Dedifferentiated amniotic fluid mesenchymal stem cell (primary cell): Measurements from ENCODE around the gene TBC1D17.

Experiments used
- DNase-seq: peaks from one replicate; pipeline ENCODE4 v3.0.0-alpha.2; 2016; ENCODE audit errors: extremely low spot score

TBC1D17 gene

DNA sequence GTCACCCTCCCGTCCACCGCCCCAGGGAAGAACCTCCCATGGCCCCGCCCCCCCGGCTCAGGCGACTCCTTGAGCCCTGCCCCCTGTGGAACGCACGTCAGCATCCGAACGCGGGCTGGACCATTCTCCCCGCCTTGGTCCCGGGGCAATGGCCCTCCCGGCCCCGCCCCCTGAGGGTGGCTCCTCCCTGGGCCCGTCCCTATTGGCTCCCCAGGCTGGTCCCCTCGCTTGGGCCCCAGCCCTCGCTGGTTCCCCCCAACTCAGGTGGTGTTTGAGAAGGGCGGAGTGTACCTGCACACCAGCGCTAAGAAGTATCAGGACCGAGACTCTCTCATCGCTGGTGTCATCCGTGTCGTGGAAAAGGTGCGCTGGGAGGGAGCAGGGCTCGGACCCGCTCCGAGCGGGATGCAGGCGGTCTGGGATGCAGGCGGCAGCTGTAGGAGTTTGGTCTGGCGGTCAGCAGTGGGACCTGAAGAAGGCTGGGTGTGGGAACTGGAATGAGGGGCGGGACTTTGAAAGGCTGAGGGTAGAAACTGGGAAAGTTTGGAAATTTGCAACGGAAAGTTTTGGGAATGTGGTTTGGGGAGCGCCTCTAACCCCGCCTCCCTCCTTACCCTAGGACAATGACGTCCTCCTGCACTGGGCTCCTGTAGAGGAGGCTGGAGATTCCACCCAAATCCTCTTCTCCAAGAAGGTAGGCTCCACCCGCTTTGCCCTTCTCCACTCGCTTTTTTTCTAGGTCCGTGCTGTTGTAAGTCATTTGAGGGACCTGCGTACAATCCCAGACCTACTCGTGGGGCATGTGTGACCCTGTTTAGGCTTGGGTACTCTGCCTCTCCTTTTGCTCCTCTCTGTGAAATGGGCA is 609 bp downstream of the TBC1D17 start:
- peak; percentile 97 for DNase-seq

DNA sequence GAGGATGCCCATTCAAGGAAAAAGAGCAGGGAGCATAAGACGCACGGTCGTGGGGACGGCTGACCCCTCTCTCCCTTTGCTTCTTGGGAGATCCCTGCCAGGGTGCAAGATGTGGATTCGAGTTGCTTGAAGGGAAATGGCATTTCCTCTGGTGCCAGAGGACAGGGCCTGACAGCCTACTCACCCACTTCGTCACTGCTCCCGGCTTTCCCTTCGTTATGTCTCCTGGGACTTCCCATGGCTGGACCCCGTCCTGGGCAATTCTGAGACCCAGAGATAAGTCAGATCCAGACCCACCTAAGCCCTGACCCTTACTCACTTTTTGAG is 1.2 kb downstream of the TBC1D17 start:
- no peak for DNase-seq

DNA sequence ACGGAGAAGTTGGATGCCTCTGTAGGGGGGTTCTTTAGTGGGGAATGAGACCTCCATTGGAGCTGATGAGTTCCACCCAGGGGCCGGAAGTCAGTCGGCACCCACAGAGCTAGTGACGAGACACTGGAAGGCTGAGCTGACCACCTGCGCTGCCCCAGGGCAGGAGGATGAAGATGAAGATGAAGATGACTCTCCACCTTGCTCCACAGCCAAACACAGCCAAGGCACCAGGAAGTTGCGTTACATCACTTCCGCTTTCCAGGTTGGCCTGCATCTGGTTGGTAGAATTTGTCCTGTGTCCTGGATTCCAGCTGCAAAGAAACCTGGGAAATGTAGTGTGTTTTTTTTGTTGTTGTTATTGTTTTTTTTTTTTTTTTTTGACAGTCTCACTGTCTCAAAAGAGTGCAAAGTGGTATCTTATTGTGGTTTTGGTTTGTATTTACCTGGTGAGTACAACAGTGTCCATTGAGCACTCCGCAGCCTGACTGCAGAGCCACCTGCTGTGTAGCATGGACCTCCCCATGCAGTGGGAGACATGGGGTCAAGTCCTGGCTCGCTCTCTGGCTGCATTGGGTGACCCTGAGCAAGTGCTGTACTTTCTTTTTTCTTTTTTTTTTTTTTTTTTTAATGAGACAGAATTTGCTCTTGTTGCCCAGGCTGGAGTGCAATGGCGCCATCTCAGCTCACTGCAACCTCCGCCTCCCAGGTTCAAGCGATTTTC is 1.9 kb downstream of the TBC1D17 start:
- DNase-seq, result no peak

DNA sequence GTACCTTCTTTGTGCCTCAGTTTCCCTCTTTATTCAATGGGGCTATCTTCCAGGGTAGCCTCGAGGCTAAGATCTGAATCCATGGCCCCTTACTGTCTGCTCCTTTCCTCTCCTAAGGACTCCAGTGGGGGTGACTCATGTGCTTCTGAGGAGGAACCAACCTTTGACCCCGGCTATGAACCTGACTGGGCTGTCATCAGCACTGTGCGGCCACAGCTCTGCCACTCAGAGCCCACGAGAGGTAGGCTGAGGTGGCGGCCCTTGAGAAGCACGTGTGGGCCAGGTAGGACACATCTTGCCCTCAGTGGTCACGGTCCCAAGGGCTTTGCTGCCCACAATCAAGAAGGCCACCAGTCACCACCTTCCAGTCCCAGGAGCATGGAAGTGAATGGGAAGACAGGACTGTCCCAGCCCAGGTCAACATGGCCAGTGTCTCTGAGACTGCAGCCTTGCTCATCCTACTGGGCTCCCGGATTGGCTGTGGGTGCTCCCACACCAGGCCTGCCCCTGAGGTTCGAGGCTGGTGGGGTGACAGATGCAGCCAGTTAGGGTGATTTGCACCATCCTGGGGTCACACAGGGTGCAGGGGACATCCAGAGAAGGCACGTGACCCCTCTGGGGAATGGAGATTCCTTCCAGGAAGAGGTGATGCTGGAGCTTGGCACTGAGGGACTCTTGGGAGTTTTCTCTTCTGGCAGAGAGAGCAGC is 2.8 kb downstream of the TBC1D17 start:
- no peak for DNase-seq

DNA sequence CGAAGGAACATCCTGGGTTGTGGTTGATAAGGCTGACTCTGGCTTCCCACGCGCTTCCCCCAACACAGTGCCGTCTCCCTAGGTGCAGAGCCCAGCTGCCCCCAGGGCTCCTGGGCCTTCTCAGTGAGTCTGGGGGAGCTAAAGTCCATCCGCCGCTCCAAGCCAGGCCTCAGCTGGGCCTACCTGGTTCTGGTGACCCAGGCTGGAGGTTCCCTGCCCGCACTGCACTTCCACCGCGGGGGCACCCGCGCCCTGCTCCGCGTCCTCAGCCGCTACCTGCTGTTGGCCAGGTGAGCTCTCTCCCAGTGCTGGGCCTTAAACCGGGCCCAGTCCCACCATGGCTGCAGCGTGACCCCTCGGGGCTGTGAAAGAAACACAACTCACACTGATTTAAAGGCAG is 3.7 kb downstream of the TBC1D17 start:
- DNase-seq, result no peak

DNA sequence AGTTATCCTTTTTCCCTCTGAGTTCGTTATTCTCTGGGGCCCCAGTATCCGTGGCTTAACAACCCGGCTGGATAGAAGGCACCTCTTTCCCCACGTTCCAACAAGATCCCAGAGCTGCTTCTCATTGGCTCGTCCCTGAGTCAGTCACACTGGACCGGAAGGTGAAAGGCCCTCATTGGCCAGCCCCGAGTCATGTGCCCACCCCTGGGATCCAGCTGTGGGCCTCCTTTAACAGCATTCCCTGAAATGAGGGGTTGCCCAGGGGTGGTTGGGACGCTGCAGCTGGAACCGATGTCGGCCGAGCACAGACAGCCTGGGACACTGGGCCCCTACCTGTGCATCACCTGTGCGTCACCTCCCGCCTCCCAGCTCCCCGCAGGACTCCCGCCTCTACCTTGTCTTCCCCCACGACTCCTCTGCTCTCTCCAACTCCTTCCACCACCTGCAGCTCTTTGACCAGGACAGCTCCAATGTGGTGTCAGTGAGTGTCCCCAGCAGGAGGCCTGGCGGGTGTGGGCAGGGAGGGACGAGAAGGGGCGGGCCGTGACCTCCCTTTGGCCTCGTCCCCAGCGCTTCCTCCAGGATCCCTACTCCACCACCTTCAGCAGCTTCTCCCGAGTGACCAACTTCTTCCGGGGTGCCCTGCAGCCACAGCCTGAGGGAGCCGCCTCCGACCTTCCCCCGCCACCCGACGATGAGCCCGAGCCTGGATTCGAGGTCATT is 4.3 kb downstream of the TBC1D17 start:
- no peak for DNase-seq

DNA sequence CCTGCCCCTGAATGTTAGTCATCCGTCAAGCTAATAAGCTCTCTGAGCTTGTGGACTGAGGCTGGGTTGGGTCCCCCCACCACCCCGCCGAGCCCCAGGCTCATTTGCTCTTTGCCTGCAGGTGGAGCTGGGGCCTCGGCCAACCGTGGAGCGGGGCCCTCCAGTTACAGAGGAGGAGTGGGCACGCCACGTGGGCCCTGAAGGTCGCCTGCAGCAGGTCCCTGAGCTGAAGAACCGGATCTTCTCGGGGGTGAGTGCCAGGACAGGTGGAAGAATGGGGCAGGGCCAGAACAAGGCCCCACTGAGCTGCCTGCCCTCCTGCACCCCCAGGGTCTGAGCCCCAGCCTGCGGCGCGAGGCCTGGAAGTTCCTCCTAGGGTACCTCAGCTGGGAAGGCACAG is 5.1 kb downstream of the TBC1D17 start:
- no peak for DNase-seq

DNA sequence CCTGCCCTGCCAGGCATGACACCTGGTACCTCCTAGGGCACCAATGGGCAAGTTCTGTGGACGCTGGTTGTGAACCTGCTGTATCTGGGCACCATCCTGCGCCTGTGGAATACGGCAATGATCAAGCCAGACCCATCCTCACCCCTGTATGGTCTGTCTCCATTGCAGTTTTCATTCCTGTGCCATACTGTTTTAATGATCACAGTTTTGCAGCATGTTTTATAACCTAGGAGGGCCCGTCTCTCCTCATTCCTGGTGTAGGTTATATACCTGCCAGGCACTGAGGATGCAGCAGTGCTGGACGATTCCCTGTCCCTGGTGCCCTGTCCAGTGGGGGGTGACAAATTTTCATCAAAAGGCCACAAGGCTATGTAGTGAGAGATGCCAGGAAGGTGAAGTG is 5.6 kb downstream of the TBC1D17 start:
- no peak for DNase-seq

DNA sequence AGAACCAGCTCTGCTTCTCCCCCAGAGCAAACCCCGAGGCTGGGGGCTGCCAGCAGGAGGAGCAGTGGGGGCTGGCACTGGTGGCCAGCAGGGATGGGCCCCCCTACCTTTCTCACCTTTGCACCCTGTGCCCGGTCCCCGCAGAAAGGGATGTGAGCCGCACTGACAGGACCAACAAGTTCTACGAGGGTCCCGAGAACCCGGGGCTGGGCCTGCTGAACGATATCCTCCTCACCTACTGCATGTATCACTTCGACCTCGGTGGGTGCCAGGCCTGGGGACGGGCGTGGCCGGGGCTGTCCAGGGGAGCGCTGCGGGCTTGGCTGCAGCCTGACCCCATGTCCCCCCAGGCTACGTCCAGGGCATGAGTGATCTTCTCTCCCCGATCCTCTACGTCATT is 6.6 kb downstream of the TBC1D17 start:
- no peak for DNase-seq

DNA sequence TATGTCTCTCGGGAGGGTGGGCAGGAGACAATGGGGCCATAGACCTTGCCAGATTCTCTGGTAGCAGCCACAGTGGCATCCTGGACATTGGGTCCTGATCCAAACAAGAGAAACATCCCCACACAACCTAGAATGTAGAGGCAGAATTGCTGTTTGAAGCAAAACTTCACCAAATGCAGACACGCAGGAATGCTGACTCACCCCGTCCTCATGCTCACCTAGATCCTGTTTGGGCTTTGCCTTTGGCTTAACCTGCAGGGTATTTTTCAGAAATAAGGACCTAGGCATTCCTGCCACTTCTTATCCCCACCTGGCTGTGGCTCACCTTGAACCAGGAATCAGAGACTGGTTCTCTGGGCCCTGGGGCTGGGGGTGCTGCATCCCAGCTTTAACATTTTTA is 7.3 kb downstream of the TBC1D17 start:
- DNase-seq, result no peak

DNA sequence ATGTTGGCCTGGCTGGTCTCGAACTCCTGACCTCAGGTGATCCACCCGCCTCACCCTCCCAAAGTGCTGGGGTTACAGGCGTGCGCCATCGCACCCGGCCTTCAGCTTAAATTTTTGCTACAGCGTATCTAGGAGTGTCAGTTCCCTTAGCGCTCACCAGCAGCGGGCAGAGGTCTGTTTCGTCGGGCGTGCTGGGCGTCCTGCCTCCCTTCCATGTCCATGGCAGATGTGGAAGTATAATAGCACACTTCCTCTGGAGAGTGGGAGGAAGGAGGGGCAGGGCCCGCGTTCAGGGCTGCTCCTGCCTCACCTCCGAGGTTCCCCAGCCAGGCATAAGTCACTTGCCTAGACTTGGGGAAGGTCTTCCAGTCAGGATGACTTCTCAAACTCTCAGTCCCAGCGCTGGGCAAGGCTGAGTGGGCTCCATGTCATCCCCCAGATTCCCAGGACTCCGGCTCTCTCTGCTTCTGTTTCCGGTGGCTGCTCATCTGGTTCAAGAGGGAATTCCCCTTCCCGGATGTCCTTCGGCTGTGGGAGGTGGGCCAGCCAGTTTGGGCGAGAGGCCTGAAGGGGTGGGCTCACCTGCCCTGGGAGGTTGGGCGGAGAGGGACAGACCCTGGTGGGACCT is 9.6 kb downstream of the TBC1D17 start:
- no peak for DNase-seq

DNA sequence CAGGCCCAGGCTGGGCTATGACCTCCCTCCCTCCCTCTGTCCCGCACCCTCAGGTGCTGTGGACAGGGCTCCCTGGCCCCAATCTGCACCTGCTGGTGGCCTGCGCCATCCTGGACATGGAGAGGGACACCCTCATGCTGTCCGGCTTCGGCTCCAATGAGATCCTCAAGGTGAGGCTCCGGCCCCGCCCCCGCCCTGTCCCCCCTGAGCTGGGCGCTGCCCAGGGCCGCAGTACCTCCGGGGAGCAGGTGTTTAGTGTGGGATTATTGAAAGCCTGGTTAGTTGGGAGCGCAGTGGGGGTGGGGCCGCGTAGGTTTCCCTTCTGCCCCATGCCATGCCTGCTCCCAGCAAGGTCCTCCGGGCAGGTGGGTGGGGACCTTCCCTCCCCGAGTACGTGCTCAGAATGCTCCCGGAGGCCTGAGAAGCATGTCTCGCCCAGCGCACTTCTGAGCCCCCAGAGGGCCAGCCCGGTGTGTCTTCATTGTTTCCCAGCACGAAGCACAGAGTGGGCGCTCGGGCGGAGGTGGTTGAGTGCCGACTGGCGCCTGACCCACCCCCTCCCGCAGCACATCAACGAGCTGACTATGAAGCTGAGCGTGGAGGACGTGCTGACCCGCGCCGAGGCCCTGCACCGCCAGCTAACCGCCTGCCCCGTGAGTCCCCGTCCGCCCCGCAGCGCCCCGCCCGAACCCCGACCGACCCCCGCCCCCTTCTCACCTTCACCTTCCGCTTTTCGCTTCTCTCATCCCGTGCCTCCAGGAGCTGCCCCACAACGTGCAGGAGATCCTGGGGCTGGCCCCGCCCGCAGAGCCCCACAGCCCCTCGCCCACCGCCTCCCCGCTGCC is 10.4 kb downstream of the TBC1D17 start:
- no peak for DNase-seq

DNA sequence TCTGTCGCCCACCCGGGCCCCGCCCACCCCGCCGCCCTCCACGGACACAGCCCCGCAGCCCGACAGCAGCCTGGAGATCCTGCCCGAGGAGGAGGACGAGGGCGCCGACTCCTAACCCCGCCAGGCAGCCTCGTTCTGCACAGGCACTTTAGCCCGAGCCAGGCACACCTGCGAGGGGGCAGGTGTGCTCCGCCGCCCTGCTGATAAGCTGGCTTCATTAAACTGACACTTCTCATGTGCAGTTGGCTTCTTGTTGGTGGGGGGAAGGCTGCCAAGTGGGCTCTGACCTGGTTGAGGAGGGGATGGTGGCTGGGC is 11.0 kb downstream of the TBC1D17 start:
- no peak for DNase-seq

DNA sequence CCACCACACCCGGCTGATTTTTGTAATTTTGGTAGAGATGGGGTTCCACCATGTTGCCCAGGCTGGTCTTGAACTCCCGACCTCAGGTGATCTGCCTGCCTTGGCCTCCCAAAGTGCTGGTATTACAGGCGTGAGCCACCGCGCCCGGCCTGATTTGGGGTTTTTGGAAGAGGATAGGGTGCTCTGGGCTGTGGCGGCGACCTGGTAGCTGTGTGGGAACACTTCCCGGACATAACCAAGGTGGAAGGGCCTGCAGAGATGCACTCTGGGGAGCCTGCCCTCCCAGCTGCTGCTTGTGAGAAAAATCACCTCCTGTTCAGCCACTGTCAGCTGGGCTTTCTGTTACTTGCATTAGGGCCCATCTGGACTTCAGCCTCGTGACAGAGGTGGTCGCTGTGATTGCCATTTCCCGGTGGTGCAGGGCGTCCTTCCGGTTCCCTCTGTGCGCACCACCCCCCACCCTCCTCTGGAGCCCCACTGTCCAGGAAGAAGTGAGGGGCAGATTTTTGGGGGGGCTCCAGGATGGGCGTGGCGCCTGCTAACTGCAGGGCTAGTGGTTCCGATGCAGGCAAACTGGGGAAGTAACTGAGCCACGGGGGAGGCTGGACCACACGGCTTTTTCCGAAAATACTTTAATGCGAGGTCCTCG is 11.7 kb downstream of the TBC1D17 start:
- no peak for DNase-seq

DNA sequence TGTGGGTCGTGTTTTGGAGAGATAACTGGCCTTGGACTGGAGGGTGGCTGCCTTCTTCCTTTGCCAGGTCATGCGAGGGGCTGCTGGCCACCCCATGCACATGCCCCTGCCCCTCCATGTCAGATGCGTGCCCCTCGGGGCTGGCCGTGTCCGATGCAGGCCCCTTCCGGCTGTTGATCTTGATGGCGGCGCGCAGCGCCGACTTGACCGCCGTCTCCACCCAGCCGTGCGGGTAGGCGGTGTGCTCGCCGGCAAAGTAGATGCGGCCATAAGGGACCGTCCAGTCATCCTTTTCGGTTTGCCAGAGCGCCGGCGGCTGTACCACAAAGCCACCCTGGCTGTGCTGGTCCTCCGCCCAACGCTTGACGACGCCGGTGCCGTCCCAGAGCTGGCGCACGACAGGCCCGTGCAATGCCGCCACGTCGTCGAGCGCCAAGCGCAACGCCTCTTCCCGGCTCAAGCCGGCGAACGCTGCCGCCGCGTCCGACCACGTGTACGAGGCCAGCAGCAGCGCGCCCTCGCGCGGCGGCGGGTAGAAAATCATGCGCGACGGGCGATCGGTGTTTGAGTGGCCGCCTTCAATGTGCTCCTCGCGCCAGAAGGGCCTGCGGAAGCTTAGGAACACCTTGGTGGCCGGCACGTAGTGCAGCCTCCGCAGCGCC is 12.3 kb downstream of the TBC1D17 start:
- no peak for DNase-seq

DNA sequence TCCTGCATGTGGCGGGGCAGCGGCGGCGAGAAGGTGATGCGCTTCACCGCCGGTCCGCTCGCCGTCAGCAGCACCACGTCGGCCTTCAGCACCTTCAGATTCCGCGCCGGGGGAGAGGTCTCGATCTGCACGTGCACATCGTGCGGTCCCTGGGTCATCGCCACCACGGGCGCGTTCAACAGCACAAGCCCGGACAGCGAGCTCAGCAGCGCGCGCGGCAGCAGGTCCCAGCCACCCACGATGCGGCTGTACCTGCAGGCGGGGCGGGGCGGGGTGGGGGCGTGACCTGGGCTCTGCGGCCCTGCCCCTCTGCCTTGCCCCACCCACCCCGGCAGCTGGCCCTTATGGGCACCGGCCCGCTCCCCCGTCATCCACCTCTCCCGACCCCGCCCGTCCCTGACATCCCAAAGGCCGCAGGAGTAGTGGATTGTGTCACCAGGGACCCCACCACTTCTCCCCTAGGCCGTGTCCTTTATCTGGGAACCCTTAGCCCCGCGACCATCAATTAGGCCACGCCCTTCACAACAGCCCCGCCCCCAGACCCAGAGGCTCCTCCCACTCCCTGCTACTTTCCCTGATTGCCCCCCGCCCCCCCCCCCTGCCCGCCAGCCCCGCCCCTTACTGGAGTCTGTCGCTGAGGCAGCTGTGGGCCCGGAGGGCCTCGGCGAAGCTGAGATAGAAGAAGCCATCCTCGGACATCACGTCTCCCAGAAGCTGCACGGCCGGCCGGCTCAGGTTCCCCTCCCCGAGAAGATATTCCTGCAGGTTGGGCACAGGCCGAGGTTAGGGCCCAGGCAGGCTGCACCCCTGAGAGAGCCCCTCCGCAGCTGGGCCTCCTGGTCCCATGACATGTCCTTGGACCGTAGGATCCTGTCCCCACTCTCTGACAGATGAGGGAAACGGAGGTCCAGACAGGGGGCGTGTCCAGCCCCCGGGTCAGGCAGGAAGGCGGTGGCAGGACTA is 13.1 kb downstream of the TBC1D17 start:
- no peak for DNase-seq

DNA sequence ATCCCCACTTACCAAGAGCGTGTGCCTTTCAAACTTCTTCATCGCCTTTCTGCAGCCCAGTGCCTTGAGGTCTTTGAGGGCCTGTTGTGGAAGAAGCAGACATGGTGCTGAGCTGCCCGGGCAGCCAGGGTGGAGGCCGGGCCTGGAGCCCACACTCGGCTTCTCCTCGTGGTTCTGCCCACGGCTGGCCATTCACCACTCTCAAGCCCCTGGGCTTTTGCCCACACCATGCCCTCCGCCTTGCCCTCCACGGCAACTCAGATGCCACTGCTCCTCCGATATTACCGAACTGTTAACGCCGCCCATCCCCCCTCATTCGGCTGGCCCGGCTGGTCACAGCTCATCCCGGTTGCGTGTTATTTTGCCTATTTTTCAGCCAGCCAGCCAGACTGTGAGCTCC is 13.9 kb downstream of the TBC1D17 start:
- DNase-seq, result no peak

DNA sequence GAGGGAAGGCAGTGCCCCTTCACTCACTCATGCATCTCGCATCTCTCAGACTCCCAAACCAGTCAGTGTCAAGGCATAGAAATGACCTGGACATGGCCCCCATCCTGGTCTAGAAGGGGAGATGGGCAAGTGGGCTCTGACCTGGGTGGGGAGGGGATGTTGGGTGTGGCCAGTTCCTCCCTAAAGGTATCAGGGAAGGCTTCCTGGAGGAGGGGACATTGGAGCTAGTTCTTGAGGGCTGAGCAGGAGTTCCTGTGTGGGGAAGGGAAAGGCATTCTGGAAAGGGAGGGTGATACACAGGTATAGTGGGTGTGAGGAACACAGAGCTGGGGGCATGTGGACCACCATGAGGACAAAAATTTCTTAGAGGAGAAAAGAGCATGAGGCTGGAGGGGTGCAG is 15.2 kb downstream of the TBC1D17 start:
- no peak for DNase-seq
